Esophagus squamous epithelium (tissue), 5 donors: ENCODE measurements around the gene TNIK. TPM values are rescaled to one million over a fixed set of nuclear protein-coding genes. Genes with fewer than 3 reads are reported as not detected.

Experiments used
- DNase-seq: peaks from one replicate; lab custom pipeline; 2025; lab: John Stamatoyannopoulos, UW
- H3K27ac ChIP-seq, 4 donors: fragments of 200-600 bp; sonication (generic); one replicate each; pipeline ENCODE4 v1.5.1; 2016 to 2019; ENCODE audit warnings: mild to moderate bottlenecking in 1 of 4
- H3K27me3 ChIP-seq, 4 donors: fragments of 200-600 bp; sonication (generic); 1 replicate in 3 of 4; 2 replicates in 1 of 4; pipeline versions ENCODE4 v1.5.1 to v1.6.0; 2017 to 2021; ENCODE audit warnings: antibody characterized with exemption in 1 of 4
- H3K36me3 ChIP-seq, 3 donors: fragments of 200-600 bp; sonication (generic); one replicate each; pipeline ENCODE4 v1.5.1; 2016 to 2019
- H3K4me1 ChIP-seq, 3 donors: fragments of 200-600 bp; sonication (generic); one replicate each; pipeline ENCODE4 v1.5.1; 2017 to 2019
- H3K4me3 ChIP-seq, 4 donors: fragments of 200-600 bp; sonication (generic); 1 replicate in 3 of 4; 2 replicates in 1 of 4; pipeline ENCODE4 v1.5.1; 2016 to 2019; ENCODE audit warnings: mild to moderate bottlenecking in 2 of 4, moderate library complexity in 1 of 4
- H3K9me3 ChIP-seq, 3 donors: fragments of 200-600 bp; sonication (generic); one replicate each; pipeline ENCODE4 v1.5.1; 2016 to 2019
- CTCF ChIP-seq, 6 experiments: fragments of 450-650 bp in 4 of 6; fragments of 200-600 bp in 2 of 6; sonication (generic) in 2 of 6; IDR thresholded peaks; one replicate each; pipeline ENCODE4 v1.5.1; 2016 to 2019; ENCODE audit warnings: antibody characterized with exemption in 6 of 6, mild to moderate bottlenecking in 4 of 6, moderate library complexity in 4 of 6
- POLR2A ChIP-seq, 4 donors: fragments of 450-650 bp; IDR thresholded peaks; one replicate each; pipeline ENCODE4 v1.6.1; 2017; ENCODE audit warnings: antibody characterized with exemption in 4 of 4, mild to moderate bottlenecking in 4 of 4, moderate library complexity in 3 of 4
- WGBS, 2 donors: methylation state at CpG; one replicate each; pipeline ENCODE4 v1.1.5; 2018; 5-methylcytosine and 5-hydroxymethylcytosine counted together
- intact Hi-C: fragments of 100-400 bp; cut with DNase I; formaldehyde crosslinking; loops from one replicate; pipeline ENCODE4 v1.15.0; 2022
- total RNA-seq, 4 donors: library from RNA; depleted of rRNA; stranded (reverse); fragments of >200 nt; gene quantifications; one replicate each; pipeline ENCODE4 v1.1.0, GENCODE V29; 2016
- donor health status: DM: yes; HTN: yes; CAD: no.

Gene TNIK
- total RNA-seq, 4 donors from 2014 or later = 2.2 to 11.6 (median 4.7) TPM

GRCh38 chr3:171487382-171487781, 27.2 kb upstream of the TNIK start:
- TF ChIP-seq CTCF (IDR thresholded peaks at IDR 0.05) = no peak
- no peak for TF ChIP-seq POLR2A (IDR thresholded peaks at IDR 0.05)
- Histone ChIP-seq H3K9me3 (no peaks in the 10 kb centered on the region), H3K4me3 (no peak overlapping the region), H3K4me1 (no peaks in the 10 kb centered on the region), H3K27me3 (no peaks in the 10 kb centered on the region), H3K36me3 (no peaks in the 10 kb centered on the region), H3K27ac (no peak overlapping the region)
- intact Hi-C loops = no loop called here
- 61 to 77% methylated on average over 4 of the region's 4 CpGs for WGBS, 2 donors
- no peak for DNase-seq

GRCh38 chr3:171485338-171485737, 25.1 kb upstream of the TNIK start:
- DNase-seq = no peak
- intact Hi-C loops = no loop called here
- Histone ChIP-seq H3K4me1 (no peaks in the 10 kb centered on the region), H3K27ac (no peak overlapping the region), H3K9me3 (no peaks in the 10 kb centered on the region), H3K27me3 (no peaks in the 10 kb centered on the region), H3K4me3 (no peak overlapping the region), H3K36me3 (no peaks in the 10 kb centered on the region)
- TF ChIP-seq POLR2A (IDR thresholded peaks at IDR 0.05) = no peak
- TF ChIP-seq CTCF (IDR thresholded peaks at IDR 0.05) = no peak

- DNase-seq = no peak
- intact Hi-C loops = no loop called here
- Histone ChIP-seq H3K27ac (no peak overlapping the region), H3K9me3 (no peaks in the 10 kb centered on the region), H3K27me3 (no peaks in the 10 kb centered on the region), H3K36me3 (no peaks in the 10 kb centered on the region), H3K4me1 (no peaks in the 10 kb centered on the region), H3K4me3 (no peak overlapping the region)
- WGBS, 2 donors = 92 to 100% methylated on average over 1 of the region's 1 CpG
- TF ChIP-seq CTCF (IDR thresholded peaks at IDR 0.05) = no peak
- TF ChIP-seq POLR2A (IDR thresholded peaks at IDR 0.05) = no peak
These were observed 20.8 kb upstream of the TNIK start for GRCh38 chr3:171481011-171481410.

GRCh38 chr3:171480526-171480925, 20.3 kb upstream of the TNIK start:
- H3K27ac ChIP-seq = no peak overlapping the region
- H3K4me3 ChIP-seq = no peak overlapping the region
- no peaks in the 10 kb centered on the region for H3K4me1 ChIP-seq
- TF ChIP-seq POLR2A (IDR thresholded peaks at IDR 0.05) (no peak), CTCF (IDR thresholded peaks at IDR 0.05) (no peak)
- DNase-seq = no peak
- intact Hi-C loops = no loop called here
- no peaks in the 10 kb centered on the region for H3K36me3 ChIP-seq
- H3K9me3 ChIP-seq = no peaks in the 10 kb centered on the region
- H3K27me3 ChIP-seq = no peaks in the 10 kb centered on the region
- 33 to 38% methylated on average over 1 of the region's 1 CpG for WGBS, 2 donors

GRCh38 chr3:171476532-171477102, 16.4 kb upstream of the TNIK start:
- Histone ChIP-seq H3K9me3 (no peaks in the 10 kb centered on the region), H3K4me3 (no peak overlapping the region), H3K4me1 (no peaks in the 10 kb centered on the region), H3K27ac (no peak overlapping the region), H3K36me3 (no peaks in the 10 kb centered on the region), H3K27me3 (no peaks in the 10 kb centered on the region)
- no peak for DNase-seq
- intact Hi-C loops = no loop called here
- TF ChIP-seq CTCF (IDR thresholded peaks at IDR 0.05) (no peak), POLR2A (IDR thresholded peaks at IDR 0.05) (no peak)
